Fibroblast of pulmonary artery (primary cell): Measurements from ENCODE around the gene PHF11.

Experiments
- DNase-seq: peaks from one replicate; pipeline ENCODE4 v3.0.0-alpha.2; 2010; ENCODE audit warnings: low read depth
- H3K4me3 ChIP-seq: replicated peaks from 2 replicates; pipeline ENCODE4 v1.5.1; 2011; ENCODE audit warnings: low read depth, mild to moderate bottlenecking, control low read depth, low read length, moderate library complexity
- CTCF ChIP-seq: IDR thresholded peaks from 2 replicates; pipeline ENCODE4 v1.5.1; 2011; ENCODE audit warnings: mild to moderate bottlenecking, control low read depth, low read length, inconsistent platforms; ENCODE audit errors: missing control alignments

The PHF11 gene

GRCh38 chr13:49498206-49498605, 2.5 kb downstream of the PHF11 start:
- H3K4me3 ChIP-seq: no peak overlapping the region
- TF ChIP-seq CTCF: no peak
- DNase-seq: no peak

GRCh38 chr13:49499889-49500660, 4.3 kb downstream of the PHF11 start:
- TF ChIP-seq CTCF: no peak
- no peak overlapping the region for H3K4me3 ChIP-seq
- peak; percentile 58 for DNase-seq

GRCh38 chr13:49502954-49503353, 7.2 kb downstream of the PHF11 start:
- DNase-seq: peak; percentile 80
- no peak overlapping the region for H3K4me3 ChIP-seq
- no peak for TF ChIP-seq CTCF

GRCh38 chr13:49503951-49504350, 8.2 kb downstream of the PHF11 start:
- DNase-seq: no peak
- no peak for TF ChIP-seq CTCF
- no peak overlapping the region for H3K4me3 ChIP-seq

GRCh38 chr13:49512578-49512977, 16.8 kb downstream of the PHF11 start:
- DNase-seq: no peak
- no peak for TF ChIP-seq CTCF
- no peak overlapping the region for H3K4me3 ChIP-seq

- no peak for TF ChIP-seq CTCF
- no peak overlapping the region for H3K4me3 ChIP-seq
- no peak for DNase-seq
Measured at GRCh38 chr13:49516467-49516866, 20.7 kb downstream of the PHF11 start.

- peak; percentile 35 for TF ChIP-seq CTCF
- DNase-seq: no peak
Measured at GRCh38 chr13:49517461-49517860, 21.7 kb downstream of the PHF11 start.

More at GRCh38 chr13:49517461-49517860, 21.7 kb downstream of the PHF11 start:
- no peak overlapping the region for H3K4me3 ChIP-seq
